Measurements from ENCODE around the gene LTK.

Gene LTK

GRCh38 chr15:41498657-41499056, 15.0 kb downstream of the LTK start:
- no peak for DNase-seq (ENCODE audit: low spot score)

- no peak for DNase-seq (ENCODE audit: low spot score)
These were observed 17.7 kb downstream of the LTK start for GRCh38 chr15:41495736-41496599.

GRCh38 chr15:41494922-41495735, 18.5 kb downstream of the LTK start:
- DNase-seq (ENCODE audit: low spot score), result no peak

- DNase-seq (ENCODE audit: low spot score), result peak; percentile 43
These were observed 19.3 kb downstream of the LTK start for GRCh38 chr15:41494190-41494921.

- DNase-seq (ENCODE audit: low spot score), result no peak
These were observed 19.8 kb downstream of the LTK start for GRCh38 chr15:41493902-41494189.

GRCh38 chr15:41493205-41493901, 20.3 kb downstream of the LTK start, which contains the start of gene ITPKA:
ITPKA (plus strand) TSS chr15:41493874; CDS start chr15:41493928, 54 bp downstream.
- DNase-seq (ENCODE audit: low spot score), result peak; percentile 90

- DNase-seq (ENCODE audit: low spot score), result no peak
These were observed 20.9 kb downstream of the LTK start for GRCh38 chr15:41492597-41493204.

GRCh38 chr15:41491889-41492288, 21.7 kb downstream of the LTK start:
- DNase-seq (ENCODE audit: low spot score), result no peak

GRCh38 chr15:41490355-41490754, 23.3 kb downstream of the LTK start:
- peak; percentile 93 for DNase-seq (ENCODE audit: low spot score)

GRCh38 chr15:41489641-41490040, 24.0 kb downstream of the LTK start:
- DNase-seq (ENCODE audit: low spot score), result no peak

GRCh38 chr15:41487802-41488201, 25.8 kb downstream of the LTK start:
- DNase-seq (ENCODE audit: low spot score), result no peak

GRCh38 chr15:41487381-41487780, 26.2 kb downstream of the LTK start:
- DNase-seq (ENCODE audit: low spot score), result no peak

- no peak for DNase-seq (ENCODE audit: low spot score)
These were observed 27.3 kb downstream of the LTK start for GRCh38 chr15:41486286-41486685.

- no peak for DNase-seq (ENCODE audit: low spot score)
These were observed 28.5 kb downstream of the LTK start for GRCh38 chr15:41484937-41485625.

GRCh38 chr15:41483519-41483918, 30.1 kb downstream of the LTK start:
- DNase-seq (ENCODE audit: low spot score), result no peak

GRCh38 chr15:41483115-41483514, 30.5 kb downstream of the LTK start:
- DNase-seq (ENCODE audit: low spot score), result no peak

GRCh38 chr15:41482110-41482877, 31.3 kb downstream of the LTK start:
- DNase-seq (ENCODE audit: low spot score), result no peak

- no peak for DNase-seq (ENCODE audit: low spot score)
These were observed 33.1 kb downstream of the LTK start for GRCh38 chr15:41480396-41481140.

- no peak for DNase-seq (ENCODE audit: low spot score)
These were observed 37.1 kb downstream of the LTK start for GRCh38 chr15:41476416-41477048.
